Mucosa of descending colon (tissue), 3 donors: ENCODE results near the gene MNT. TPM values are rescaled to one million over a fixed set of nuclear protein-coding genes. Genes with fewer than 3 reads are reported as not detected.
A peak's percentile ranks its signal among the peaks of the same experiment; 100 is the strongest.

Experiments used
- ATAC-seq: fragments of 200-7000 bp; cut with Tn5 transposase; one replicate; pipeline ENCODE4 v1.9.1; 2020; ENCODE audit warnings: mild to moderate bottlenecking, moderate library complexity
- DNase-seq, 3 donors: peaks; one replicate each; pipeline ENCODE4 v3.0.0-alpha.2; 2020
- H3K36me3 ChIP-seq: fragments of 200-600 bp; one replicate; pipeline ENCODE4 v1.8.0; 2021; ENCODE audit warnings: low read depth, mild to moderate bottlenecking
- H3K4me1 ChIP-seq: fragments of 200-600 bp; one replicate; pipeline ENCODE4 v1.8.0; 2021; ENCODE audit warnings: low read depth, mild to moderate bottlenecking
- H3K4me3 ChIP-seq: fragments of 200-600 bp; one replicate; pipeline ENCODE4 v1.8.0; 2021; ENCODE audit warnings: mild to moderate bottlenecking
- H3K9me3 ChIP-seq: fragments of 200-600 bp; one replicate; pipeline ENCODE4 v1.8.0; 2021; ENCODE audit warnings: mild to moderate bottlenecking
- CTCF ChIP-seq: fragments of 200-600 bp; IDR thresholded peaks from one replicate; pipeline ENCODE4 v1.8.0; 2022; ENCODE audit warnings: antibody characterized with exemption, mild to moderate bottlenecking
- intact Hi-C, 2 donors: fragments of 100-400 bp; cut with DNase I in 1 of 2; cut with micrococcal nuclease in 1 of 2; formaldehyde crosslinking; loops; one replicate each; pipeline versions ENCODE4 v1.11.0 to v1.11.1; 2022; cut with DNase I, micrococcal nuclease
- total RNA-seq, 3 donors: library from RNA; stranded (reverse); fragmentation: NEBNext Ultra II Directional in 2 of 3; extraction: Animal tissue kit (Norgen Biotek cat#: 25700) in 2 of 3; gene quantifications; one replicate each; pipeline versions ENCODE4 v1.2.1 to v1.2.4, GENCODE V29; 2021 to 2023
- donor health status: DM: no; HTN: no; CAD: no; lungs with moderate emphysema.
- donor health status: DM: no; HTN: no; CAD: no.
- donor health status: DM: no; HTN: yes; CAD: no.

Gene MNT
- total RNA-seq, 3 donors from 2014 or later: 22.8 to 39.1 (median 25.2) TPM

DNA sequence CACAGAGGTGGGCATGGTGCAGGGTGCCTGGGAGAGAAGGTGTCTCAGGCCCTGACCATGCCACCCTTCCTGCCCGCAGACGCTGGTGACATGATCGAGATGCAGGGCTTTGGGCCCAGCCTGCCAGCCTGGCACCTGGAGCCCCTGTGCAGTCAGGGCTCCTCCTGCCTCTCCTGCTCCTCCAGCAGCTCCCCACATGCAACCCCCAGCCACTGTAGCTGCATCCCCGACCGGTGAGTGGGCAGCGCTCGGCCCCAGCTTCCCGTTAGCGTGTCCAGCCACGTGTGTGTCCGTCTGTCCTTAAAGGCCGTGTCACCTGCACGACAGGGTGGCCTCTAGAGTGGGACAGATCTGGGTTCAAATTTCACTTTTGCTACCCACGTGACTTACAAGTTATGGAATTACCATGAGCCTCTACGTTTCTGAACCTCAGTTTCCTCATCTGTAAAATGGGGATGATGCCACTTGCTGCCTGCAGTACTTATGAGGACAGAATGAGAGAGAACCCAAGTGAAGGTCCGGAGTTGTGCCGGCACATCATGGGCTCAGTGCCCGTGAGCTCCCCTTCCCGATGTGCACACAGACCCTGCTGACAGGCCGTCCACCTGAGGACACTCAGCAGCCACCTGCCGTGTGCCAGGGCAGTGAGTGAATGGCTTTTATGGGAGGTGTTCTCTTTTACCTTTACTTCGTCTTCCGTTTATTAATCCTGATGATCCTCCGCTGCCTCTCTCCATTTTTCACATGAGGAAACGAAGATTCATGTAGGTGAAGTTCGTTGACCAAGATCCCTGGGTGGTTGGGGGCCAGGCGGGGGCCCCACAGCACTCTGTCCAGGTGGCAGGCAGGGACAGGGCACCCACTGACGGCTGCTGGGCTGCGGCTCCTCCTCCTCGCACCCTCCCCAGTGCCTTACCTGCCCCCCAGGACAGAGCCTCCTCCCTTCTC lies 29.4 kb downstream of the MNT start:
- Histone ChIP-seq H3K4me3 (no peak overlapping the region), H3K4me1 (no peaks in the 10 kb centered on the region), H3K9me3 (no peaks in the 10 kb centered on the region), H3K36me3 (no peaks in the 10 kb centered on the region)
- ATAC-seq (no peak), DNase-seq (no peak)
- no peak for TF ChIP-seq CTCF
- intact Hi-C loops: no loop called here

- Histone ChIP-seq H3K9me3 (no peaks in the 10 kb centered on the region), H3K4me3 (no peak overlapping the region), H3K4me1 (no peaks in the 10 kb centered on the region), H3K36me3 (no peaks in the 10 kb centered on the region)
- intact Hi-C loops: no loop called here
- TF ChIP-seq CTCF: no peak
- ATAC-seq (no peak), DNase-seq (no peak)
These were observed 30.7 kb downstream of the MNT start for GRCh38 chr17:2370211-2370589.

DNA sequence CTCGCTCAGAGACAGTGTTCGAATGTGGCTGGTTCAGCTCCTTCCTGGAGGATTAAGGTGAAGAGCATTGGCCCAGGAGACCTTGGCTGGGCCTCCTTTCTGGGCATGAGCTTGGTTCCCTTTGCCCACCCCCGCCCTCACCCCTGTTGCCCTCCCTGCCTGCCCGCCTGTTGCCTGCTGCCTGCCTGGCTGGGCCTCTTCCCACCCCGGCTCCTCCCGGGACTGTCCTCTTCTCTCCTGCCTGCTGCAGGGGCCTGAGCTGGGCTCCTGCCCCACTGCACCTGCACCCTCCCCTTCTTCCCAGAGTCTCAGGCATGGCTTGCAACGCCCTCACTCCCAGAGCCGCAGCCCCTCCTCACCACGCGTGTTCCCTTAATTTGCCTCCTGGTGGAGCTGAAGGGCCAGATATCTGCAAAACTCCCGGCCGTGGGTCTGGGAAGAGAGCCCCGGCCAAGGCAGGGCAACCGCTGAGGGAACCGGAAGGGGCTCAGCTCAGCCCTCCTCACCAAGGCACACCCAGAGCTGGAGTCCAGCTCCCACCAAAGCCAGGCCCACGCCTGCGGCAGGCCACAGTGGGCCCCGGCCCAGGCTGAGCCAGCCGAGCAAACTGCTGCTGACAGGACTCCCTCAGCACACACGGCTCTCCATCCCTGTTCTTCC lies 31.2 kb downstream of the MNT start:
- Histone ChIP-seq H3K9me3 (no peaks in the 10 kb centered on the region), H3K4me1 (no peaks in the 10 kb centered on the region), H3K4me3 (no peak overlapping the region), H3K36me3 (no peaks in the 10 kb centered on the region)
- ATAC-seq: no peak
- no peak for TF ChIP-seq CTCF
- intact Hi-C loops: no loop called here
- DNase-seq: peak in 1 of 3 donors; percentile 21

DNA sequence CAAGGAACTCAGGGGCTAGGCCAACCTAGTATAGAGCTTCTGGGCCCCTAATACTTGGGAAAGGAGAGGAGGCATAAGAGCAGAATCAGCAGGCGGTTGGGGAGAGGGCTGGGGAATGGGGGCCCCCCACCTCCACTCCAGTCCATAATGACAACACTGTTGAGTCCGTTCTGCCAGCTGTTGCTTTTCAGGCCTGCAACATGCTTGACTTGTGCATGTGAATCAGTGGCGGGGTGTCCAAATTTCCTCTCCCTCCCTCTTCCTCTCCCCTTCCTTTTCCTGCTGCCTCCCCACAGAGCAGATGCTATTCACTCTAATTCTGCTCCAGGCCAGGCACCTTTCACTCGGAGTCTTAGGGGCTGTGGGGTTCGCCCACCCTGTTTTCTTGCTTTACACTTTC lies 31.8 kb downstream of the MNT start:
- no peaks in the 10 kb centered on the region for H3K9me3 ChIP-seq
- H3K4me3 ChIP-seq: no peak overlapping the region
- intact Hi-C loops: no loop called here
- no peak for DNase-seq
- TF ChIP-seq CTCF: no peak
- H3K36me3 ChIP-seq: no peaks in the 10 kb centered on the region
- no peak for ATAC-seq
- no peaks in the 10 kb centered on the region for H3K4me1 ChIP-seq

- Histone ChIP-seq H3K36me3 (no peaks in the 10 kb centered on the region), H3K9me3 (no peaks in the 10 kb centered on the region), H3K4me3 (no peak overlapping the region), H3K4me1 (no peaks in the 10 kb centered on the region)
- no peak for ATAC-seq
- no peak for TF ChIP-seq CTCF
- peak in 1 of 3 donors; percentile 35 for DNase-seq
- intact Hi-C loops: no loop called here
These were observed 32.5 kb downstream of the MNT start for GRCh38 chr17:2368359-2368758.
